Thyroid gland (tissue), 4 donors: ENCODE measurements around the gene HCFC1. TPM values are rescaled to one million over a fixed set of nuclear protein-coding genes. Genes with fewer than 3 reads are reported as not detected.

Experiments used
- DNase-seq, 2 donors: peaks; one replicate each; pipeline ENCODE4 v3.0.0-alpha.2; 2019
- H3K27ac ChIP-seq, 3 donors: fragments of 200-600 bp; sonication (generic); 1 replicate in 2 of 3; 2 replicates in 1 of 3; pipeline ENCODE4 v1.5.1; 2016 to 2019; ENCODE audit warnings: mild to moderate bottlenecking in 1 of 3, moderate library complexity in 1 of 3
- H3K27me3 ChIP-seq: fragments of 200-600 bp; sonication (generic); one replicate; pipeline ENCODE4 v1.5.1; 2019
- H3K36me3 ChIP-seq, 2 donors: fragments of 200-600 bp; sonication (generic); one replicate each; pipeline ENCODE4 v1.5.1; 2016 to 2019
- H3K4me1 ChIP-seq, 2 donors: fragments of 200-600 bp; sonication (generic); one replicate each; pipeline ENCODE4 v1.5.1; 2017 to 2019
- H3K4me3 ChIP-seq, 3 donors: fragments of 200-600 bp; sonication (generic); replicated peaks in 1 of 3; 1 replicate in 2 of 3; 2 replicates in 1 of 3; pipeline ENCODE4 v1.5.1; 2016; ENCODE audit warnings: mild to moderate bottlenecking in 1 of 3
- H3K9me3 ChIP-seq: fragments of 200-600 bp; sonication (generic); one replicate; pipeline ENCODE4 v1.5.1; 2017
- CTCF ChIP-seq, 6 experiments: fragments of 200-600 bp in 3 of 6; fragments of 450-650 bp in 3 of 6; sonication (generic) in 3 of 6; IDR thresholded peaks; one replicate each; pipeline ENCODE4 v1.5.1; 2016 to 2019; ENCODE audit warnings: antibody characterized with exemption in 6 of 6, mild to moderate bottlenecking in 2 of 6, inconsistent platforms in 1 of 6, moderate library complexity in 1 of 6
- POLR2A ChIP-seq, 2 donors: fragments of 450-650 bp; IDR thresholded peaks; one replicate each; pipeline ENCODE4 v1.6.1; 2017; ENCODE audit warnings: antibody characterized with exemption in 2 of 2, mild to moderate bottlenecking in 2 of 2, moderate library complexity in 1 of 2
- WGBS, 2 donors: methylation state at CpG; one replicate each; pipeline ENCODE4 v1.1.5; 2017; 5-methylcytosine and 5-hydroxymethylcytosine counted together
- intact Hi-C: fragments of 100-400 bp; cut with DNase I; formaldehyde crosslinking; loops from one replicate; pipeline ENCODE4 v1.15.1; 2023
- total RNA-seq, 4 donors: library from RNA; depleted of rRNA; stranded (reverse); fragments of >200 nt; gene quantifications; one replicate each; pipeline ENCODE4 v1.2.3, GENCODE V29; 2016

The HCFC1 gene
- total RNA-seq, 4 donors from 2014 or later, result 23.5 to 119 (median 52.3) TPM

- H3K4me1 ChIP-seq, result peaks cover 4 to 16% of the 10 kb centered on the region in 2 donors
- intact Hi-C loops, result no loop called here
- H3K27ac ChIP-seq, result no peak overlapping the region
- TF ChIP-seq CTCF (IDR thresholded peaks at IDR 0.05) (no peak), POLR2A (IDR thresholded peaks at IDR 0.05) (no peak)
- 69 to 100% methylated on average over 1 to 2 of the region's 16 CpGs for WGBS, 2 donors
- no peaks in the 10 kb centered on the region for H3K27me3 ChIP-seq
- H3K36me3 ChIP-seq, result no peaks in the 10 kb centered on the region
- H3K9me3 ChIP-seq, result no peaks in the 10 kb centered on the region
- no peak overlapping the region for H3K4me3 ChIP-seq
- DNase-seq, result no peak
Measured at GRCh38 chrX:154015581-154016264, 44.1 kb upstream of the HCFC1 start.

GRCh38 chrX:154014429-154015380 is 43.1 kb upstream of the HCFC1 start:
- intact Hi-C loops, result loop anchor here (5.0 kb wide), 1 partner anchor 38 kb away; no protein-coding TSS in a partner anchor
- TF ChIP-seq CTCF (IDR thresholded peaks at IDR 0.05), result no peak
- TF ChIP-seq POLR2A (IDR thresholded peaks at IDR 0.05), result no peak
- Histone ChIP-seq H3K9me3 (no peaks in the 10 kb centered on the region), H3K27ac (no peak overlapping the region), H3K27me3 (no peaks in the 10 kb centered on the region), H3K36me3 (no peaks in the 10 kb centered on the region), H3K4me1 (peaks cover 4 to 13% of the 10 kb centered on the region in 2 donors), H3K4me3 (no peak overlapping the region)
- DNase-seq, result no peak
- 86 to 95% methylated on average over 19 to 20 of the region's 24 CpGs for WGBS, 2 donors

- Histone ChIP-seq H3K4me1 (peaks cover 4 to 9% of the 10 kb centered on the region in 2 donors), H3K4me3 (no peak overlapping the region), H3K9me3 (no peaks in the 10 kb centered on the region), H3K27me3 (no peaks in the 10 kb centered on the region), H3K27ac (no peak overlapping the region), H3K36me3 (no peaks in the 10 kb centered on the region)
- no peak for DNase-seq
- TF ChIP-seq POLR2A (IDR thresholded peaks at IDR 0.05), result no peak
- peak; percentile 53 to 85 (median 68) for TF ChIP-seq CTCF (IDR thresholded peaks at IDR 0.05)
- intact Hi-C loops, result loop anchor here (5.0 kb wide), 1 partner anchor 39 kb away; no protein-coding TSS in a partner anchor
- WGBS, 2 donors, result 34 to 46% methylated on average over 5 to 17 of the region's 20 CpGs
Measured at GRCh38 chrX:154013614-154014360, 42.2 kb upstream of the HCFC1 start.

- Histone ChIP-seq H3K27me3 (no peaks in the 10 kb centered on the region), H3K36me3 (no peaks in the 10 kb centered on the region), H3K4me3 (no peak overlapping the region), H3K9me3 (no peaks in the 10 kb centered on the region), H3K4me1 (peaks cover 0 to 5% of the 10 kb centered on the region in 2 donors), H3K27ac (no peak overlapping the region)
- no peak for DNase-seq
- TF ChIP-seq POLR2A (IDR thresholded peaks at IDR 0.05) (no peak), CTCF (IDR thresholded peaks at IDR 0.05) (no peak)
- intact Hi-C loops, result loop anchor here (5.0 kb wide), 1 partner anchor 39 kb away; no protein-coding TSS in a partner anchor
- WGBS, 2 donors, result no CpG with 5 or more reads among the region's 17 CpGs
Measured at GRCh38 chrX:154013001-154013421, 41.4 kb upstream of the HCFC1 start.
